Activated CD4-positive, alpha-beta T cell treated with anti-CD3 and anti-CD28 coated beads, Interleukin-2, amount 10 ng/mL, durations not matched to agents 7 days and 5 days (primary cell): ENCODE data around the gene MAGEA8. TPM values are rescaled to one million over a fixed set of nuclear protein-coding genes. Genes with fewer than 3 reads are reported as not detected.
"Not testable (repeated sequence)": the region's sequence is repeated elsewhere in the genome, so short reads cannot be mapped to it uniquely, and the experiment has no call there.

Experiments used
- CTCF ChIA-PET: fragments of 350-600 bp; sonication (Branson Sonifier 250); formaldehyde crosslinking; loops from one replicate; lab custom pipeline; 2021; ENCODE audit warnings: antibody characterized with exemption; lab: Charles Lee
- POLR2A ChIA-PET: fragments of 350-600 bp; sonication (Branson Sonifier 250); formaldehyde crosslinking; loops from one replicate; lab custom pipeline; 2021; ENCODE audit warnings: antibody characterized with exemption; lab: Charles Lee
- DNase-seq: peaks from one replicate; pipeline ENCODE4 v3.0.0-alpha.2; 2020
- H3K27ac Mint-ChIP-seq: one replicate; pipeline ENCODE4 v1.8.0; 2021; ENCODE audit warnings: mild to moderate bottlenecking, moderate library complexity, mixed read lengths
- H3K27me3 Mint-ChIP-seq: one replicate; pipeline ENCODE4 v1.8.0; 2021; ENCODE audit warnings: mixed read lengths
- H3K36me3 Mint-ChIP-seq: one replicate; pipeline ENCODE4 v1.8.0; 2021; ENCODE audit warnings: low read depth, mixed read lengths
- H3K4me1 Mint-ChIP-seq: one replicate; pipeline ENCODE4 v1.8.0; 2021; ENCODE audit warnings: mixed read lengths
- H3K4me3 Mint-ChIP-seq: one replicate; pipeline ENCODE4 v1.8.0; 2021; ENCODE audit warnings: mild to moderate bottlenecking, moderate library complexity, mixed read lengths
- H3K9me3 Mint-ChIP-seq: one replicate; pipeline ENCODE4 v1.8.0; 2021; ENCODE audit warnings: mixed read lengths
- total RNA-seq, 2 experiments: library from RNA; stranded (reverse); gene quantifications; one replicate each; pipeline ENCODE4 v1.2.3, GENCODE V29; 2021

The MAGEA8 gene
- total RNA-seq, 2 experiments from 2014 or later = not detected

GRCh38 chrX:149909324-149910177, 28.6 kb downstream of the MAGEA8 start:
- no peak for DNase-seq
- CTCF ChIA-PET = interaction anchor here (1.0 kb wide), 1 partner anchor 8 kb away, joined by 3 read pairs; no protein-coding TSS in a partner anchor
- no peaks in the 10 kb centered on the region for H3K27me3 Mint-ChIP-seq
- H3K4me1 Mint-ChIP-seq = peaks cover 3% of the 10 kb centered on the region
- POLR2A ChIA-PET = no interaction called here
- H3K9me3 Mint-ChIP-seq = peaks cover 4% of the 10 kb centered on the region
- H3K36me3 Mint-ChIP-seq = no peaks in the 10 kb centered on the region
- H3K27ac Mint-ChIP-seq = no peak overlapping the region
- no peak overlapping the region for H3K4me3 Mint-ChIP-seq

- POLR2A ChIA-PET = no interaction called here
- H3K27me3 Mint-ChIP-seq = no peaks in the 10 kb centered on the region
- H3K4me1 Mint-ChIP-seq = no peaks in the 10 kb centered on the region
- no peak overlapping the region for H3K27ac Mint-ChIP-seq
- H3K4me3 Mint-ChIP-seq = no peak overlapping the region
- CTCF ChIA-PET = interaction anchor here (1.0 kb wide), 1 partner anchor 9 kb away, joined by 3 read pairs; no protein-coding TSS in a partner anchor
- peaks cover 4% of the 10 kb centered on the region for H3K9me3 Mint-ChIP-seq
- DNase-seq = no peak
- no peaks in the 10 kb centered on the region for H3K36me3 Mint-ChIP-seq
Measured at GRCh38 chrX:149910178-149910695, 29.3 kb downstream of the MAGEA8 start.

GRCh38 chrX:149916745-149917392, 35.9 kb downstream of the MAGEA8 start:
- POLR2A ChIA-PET = no interaction called here
- CTCF ChIA-PET = interaction anchor here (1.0 to 1.1 kb wide), 2 partner anchors 19 to 21 kb away, joined by 3 to 4 read pairs; partner anchors contain the start of gene EOLA2
- peaks cover 4% of the 10 kb centered on the region for H3K9me3 Mint-ChIP-seq
- no peak for DNase-seq
- no peaks in the 10 kb centered on the region for H3K27me3 Mint-ChIP-seq
- H3K36me3 Mint-ChIP-seq = no peaks in the 10 kb centered on the region
- no peak overlapping the region for H3K27ac Mint-ChIP-seq
- no peak overlapping the region for H3K4me3 Mint-ChIP-seq
- H3K4me1 Mint-ChIP-seq = peaks cover 3% of the 10 kb centered on the region

- DNase-seq, CTCF ChIA-PET, H3K36me3 Mint-ChIP-seq, H3K4me1 Mint-ChIP-seq, H3K9me3 Mint-ChIP-seq, H3K27ac Mint-ChIP-seq, H3K4me3 Mint-ChIP-seq, POLR2A ChIA-PET, H3K27me3 Mint-ChIP-seq: not testable (repeated sequence)
Measured at GRCh38 chrX:149923836-149924235, 42.9 kb downstream of the MAGEA8 start.

- H3K27ac Mint-ChIP-seq, H3K4me3 Mint-ChIP-seq, CTCF ChIA-PET, H3K9me3 Mint-ChIP-seq, H3K4me1 Mint-ChIP-seq, DNase-seq, POLR2A ChIA-PET, H3K27me3 Mint-ChIP-seq, H3K36me3 Mint-ChIP-seq: not testable (repeated sequence)
Measured at GRCh38 chrX:149924434-149924833, 43.5 kb downstream of the MAGEA8 start.

- H3K36me3 Mint-ChIP-seq, POLR2A ChIA-PET, H3K27me3 Mint-ChIP-seq, H3K4me1 Mint-ChIP-seq, H3K4me3 Mint-ChIP-seq, H3K9me3 Mint-ChIP-seq, H3K27ac Mint-ChIP-seq, CTCF ChIA-PET, DNase-seq: not testable (repeated sequence)
Measured at GRCh38 chrX:149927245-149927963, 46.4 kb downstream of the MAGEA8 start.

GRCh38 chrX:149927964-149928258, 46.9 kb downstream of the MAGEA8 start:
- POLR2A ChIA-PET, DNase-seq, H3K9me3 Mint-ChIP-seq, H3K4me3 Mint-ChIP-seq, H3K36me3 Mint-ChIP-seq, CTCF ChIA-PET, H3K4me1 Mint-ChIP-seq, H3K27ac Mint-ChIP-seq, H3K27me3 Mint-ChIP-seq: not testable (repeated sequence)

GRCh38 chrX:149928635-149929034, 47.7 kb downstream of the MAGEA8 start:
- H3K4me3 Mint-ChIP-seq, H3K4me1 Mint-ChIP-seq, H3K9me3 Mint-ChIP-seq, DNase-seq, CTCF ChIA-PET, POLR2A ChIA-PET, H3K36me3 Mint-ChIP-seq, H3K27me3 Mint-ChIP-seq: not testable (repeated sequence)
- H3K27ac Mint-ChIP-seq = peak overlapping the region; percentile 69

GRCh38 chrX:149929400-149929799, 48.4 kb downstream of the MAGEA8 start, which contains the start of gene HSFX4:
HSFX4 (plus strand) TSS chrX:149929573; CDS start chrX:149929645, 72 bp downstream.
- H3K4me3 Mint-ChIP-seq, H3K4me1 Mint-ChIP-seq, POLR2A ChIA-PET, DNase-seq, H3K9me3 Mint-ChIP-seq, H3K36me3 Mint-ChIP-seq, CTCF ChIA-PET, H3K27me3 Mint-ChIP-seq: not testable (repeated sequence)
- peak within 1 kb of the TSS; percentile 69 for H3K27ac Mint-ChIP-seq

GRCh38 chrX:149931355-149931754, 50.4 kb downstream of the MAGEA8 start:
- H3K9me3 Mint-ChIP-seq, H3K4me3 Mint-ChIP-seq, H3K36me3 Mint-ChIP-seq, H3K27ac Mint-ChIP-seq, DNase-seq, H3K27me3 Mint-ChIP-seq, H3K4me1 Mint-ChIP-seq, CTCF ChIA-PET, POLR2A ChIA-PET: not testable (repeated sequence)

GRCh38 chrX:149932150-149932549, 51.2 kb downstream of the MAGEA8 start:
- H3K27me3 Mint-ChIP-seq, CTCF ChIA-PET, H3K4me3 Mint-ChIP-seq, H3K4me1 Mint-ChIP-seq, DNase-seq, H3K9me3 Mint-ChIP-seq, POLR2A ChIA-PET, H3K27ac Mint-ChIP-seq, H3K36me3 Mint-ChIP-seq: not testable (repeated sequence)

- POLR2A ChIA-PET, H3K27me3 Mint-ChIP-seq, H3K36me3 Mint-ChIP-seq, H3K4me1 Mint-ChIP-seq, H3K4me3 Mint-ChIP-seq, H3K27ac Mint-ChIP-seq, CTCF ChIA-PET, H3K9me3 Mint-ChIP-seq, DNase-seq: not testable (repeated sequence)
Measured at GRCh38 chrX:149932970-149933369, 52.0 kb downstream of the MAGEA8 start.

GRCh38 chrX:149933547-149933946, 52.6 kb downstream of the MAGEA8 start:
- CTCF ChIA-PET, H3K27ac Mint-ChIP-seq, H3K4me3 Mint-ChIP-seq, H3K27me3 Mint-ChIP-seq, POLR2A ChIA-PET, H3K4me1 Mint-ChIP-seq, DNase-seq, H3K36me3 Mint-ChIP-seq, H3K9me3 Mint-ChIP-seq: not testable (repeated sequence)
